SHP77 treated with DMSO at 0.1 percent for 48 hours (cell line): Measurements from ENCODE around the gene EXOC7.
"Not testable (repeated sequence)": the region's sequence is repeated elsewhere in the genome, so short reads cannot be mapped to it uniquely, and the experiment has no call there.

Experiments
- DNase-seq: peaks from one replicate; lab custom pipeline; 2025; lab: John Stamatoyannopoulos, UW

Gene EXOC7

GRCh38 chr17:76087531-76087930, 16.1 kb downstream of the EXOC7 start:
- no peak for DNase-seq

GRCh38 chr17:76086384-76086783, 17.2 kb downstream of the EXOC7 start:
- no peak for DNase-seq

- no peak for DNase-seq
Measured at GRCh38 chr17:76085731-76086366, 17.7 kb downstream of the EXOC7 start.

- no peak for DNase-seq
Measured at GRCh38 chr17:76085066-76085730, 18.4 kb downstream of the EXOC7 start.

- DNase-seq = no peak
Measured at GRCh38 chr17:76083536-76084182, 19.9 kb downstream of the EXOC7 start.

GRCh38 chr17:76082326-76083251, 21.0 kb downstream of the EXOC7 start:
- no peak for DNase-seq

- DNase-seq = no peak
Measured at GRCh38 chr17:76081295-76082210, 22.0 kb downstream of the EXOC7 start.

- DNase-seq = no peak
Measured at GRCh38 chr17:76080768-76081287, 22.8 kb downstream of the EXOC7 start.

- no peak for DNase-seq
Measured at GRCh38 chr17:76079956-76080767, 23.4 kb downstream of the EXOC7 start.

GRCh38 chr17:76079535-76079955, 24.0 kb downstream of the EXOC7 start:
- no peak for DNase-seq

- DNase-seq = peak; percentile 71
Measured at GRCh38 chr17:76078860-76079534, 24.6 kb downstream of the EXOC7 start, which contains the start of gene ZACN. Gene ZACN, plus strand, starts transcription at chr17:76079182. Its CDS starts 83 bp downstream, at chr17:76079265.

- DNase-seq = not testable (repeated sequence)
Measured at GRCh38 chr17:76078370-76078769, 25.2 kb downstream of the EXOC7 start.

GRCh38 chr17:76077584-76078110, 25.9 kb downstream of the EXOC7 start:
- no peak for DNase-seq

GRCh38 chr17:76076765-76077583, 26.6 kb downstream of the EXOC7 start:
- DNase-seq = no peak

- no peak for DNase-seq
Measured at GRCh38 chr17:76076146-76076764, 27.3 kb downstream of the EXOC7 start.

GRCh38 chr17:76075364-76076145, 28.0 kb downstream of the EXOC7 start:
- DNase-seq = no peak
